Stimulated activated CD8-positive, alpha-beta memory T cell treated with anti-CD3 and anti-CD28 coated beads, Interleukin-12 subunit alpha, Interleukin-12 subunit beta, amount 100 ng/mL, for 24 hours (primary cell): ENCODE data around the gene FILIP1L.
"Not testable (repeated sequence)": the region's sequence is repeated elsewhere in the genome, so short reads cannot be mapped to it uniquely, and the experiment has no call there.

Experiments used
- DNase-seq: peaks from one replicate; pipeline ENCODE4 v3.0.0-alpha.2; 2020; ENCODE audit errors: extremely low read depth

The FILIP1L gene

DNA sequence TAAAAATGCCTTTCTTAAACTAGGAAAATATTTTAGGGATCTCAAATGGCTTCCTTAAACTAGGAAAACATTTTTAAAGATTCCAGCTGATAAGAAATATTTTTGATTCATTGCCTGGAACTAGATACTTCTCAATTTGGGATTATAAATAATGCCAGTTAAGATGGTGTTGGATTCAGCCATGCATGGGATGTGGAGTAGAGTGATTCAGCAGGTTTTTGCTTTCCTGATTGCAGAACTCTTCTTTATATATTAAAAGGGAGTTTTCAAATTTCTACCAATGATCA, 15.6 kb downstream of the FILIP1L start:
- DNase-seq: no peak

DNA sequence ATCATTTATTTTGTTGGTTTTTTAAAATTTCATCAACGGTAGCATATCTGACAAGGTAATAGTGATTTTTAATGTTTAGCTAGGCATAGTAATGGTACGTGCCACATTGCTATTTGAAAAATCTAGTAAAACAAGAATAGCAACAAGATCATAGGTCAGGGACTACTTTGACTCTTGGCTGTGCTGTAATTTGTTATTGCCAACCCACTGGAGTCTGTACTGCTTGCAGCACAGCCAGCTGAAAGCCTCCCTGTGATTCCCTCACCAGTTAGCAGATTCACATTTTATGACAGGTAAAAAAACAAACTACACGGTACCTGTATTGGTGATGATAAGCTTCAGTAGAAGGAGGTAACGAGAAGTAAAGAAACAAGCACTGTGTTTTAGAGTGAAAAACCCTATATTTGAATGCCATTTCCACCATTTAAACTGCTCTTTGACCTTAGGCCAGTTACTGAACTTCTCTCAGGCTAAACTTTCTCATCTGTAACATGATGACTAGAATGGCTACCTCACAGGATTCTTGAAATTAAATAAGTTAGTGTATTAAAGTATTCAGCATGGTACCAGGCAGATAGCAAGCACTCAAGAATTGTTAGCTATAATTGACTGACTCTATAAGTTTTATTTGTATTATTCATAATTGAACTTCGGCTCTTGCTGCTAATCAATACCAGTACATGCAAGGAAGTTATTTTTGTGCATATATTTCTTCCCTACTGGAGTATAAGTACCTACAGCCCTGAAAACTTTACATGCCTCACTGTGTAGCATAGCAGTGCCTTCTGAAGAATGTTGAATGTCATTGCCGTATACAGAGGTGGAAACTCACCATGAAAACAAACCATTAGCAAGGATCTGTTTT, 16.1 kb downstream of the FILIP1L start:
- no peak for DNase-seq

DNA sequence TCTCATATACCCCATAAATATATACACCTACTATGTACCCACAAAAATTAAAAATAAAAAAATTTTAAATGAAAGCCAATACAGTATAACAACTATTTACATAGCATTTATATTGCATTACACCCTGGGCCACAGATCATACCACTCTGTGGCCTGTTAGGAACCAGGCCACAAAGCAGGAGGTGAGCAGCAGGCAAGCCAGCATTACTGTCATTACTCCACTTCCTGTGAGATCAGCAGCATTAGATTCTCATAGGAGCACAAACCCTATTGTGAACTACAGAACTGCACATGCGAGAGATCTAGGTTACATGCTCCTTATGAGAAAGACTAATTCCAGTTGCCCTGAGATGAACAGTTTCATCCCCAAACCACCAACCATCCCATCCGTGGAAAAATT, 17.4 kb downstream of the FILIP1L start:
- no peak for DNase-seq

DNA sequence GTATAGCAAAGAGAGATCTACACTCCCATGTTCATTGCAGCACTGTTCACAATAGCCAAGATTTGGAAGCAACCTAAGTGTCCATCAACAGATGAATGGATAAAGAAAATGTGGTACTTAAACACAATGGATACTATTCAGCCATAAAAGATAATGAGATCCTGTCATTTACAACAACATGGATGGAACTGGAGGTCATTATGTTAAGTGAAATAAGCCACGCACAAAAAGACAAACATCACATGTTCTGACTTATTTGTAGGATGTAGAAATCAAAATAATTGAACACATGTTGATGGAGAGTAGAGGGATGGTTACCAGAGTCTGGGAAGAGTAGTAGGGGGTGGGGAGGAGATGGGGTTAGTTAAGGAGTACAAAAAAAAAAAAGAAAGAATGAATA, 18.0 kb downstream of the FILIP1L start:
- DNase-seq: not testable (repeated sequence)

DNA sequence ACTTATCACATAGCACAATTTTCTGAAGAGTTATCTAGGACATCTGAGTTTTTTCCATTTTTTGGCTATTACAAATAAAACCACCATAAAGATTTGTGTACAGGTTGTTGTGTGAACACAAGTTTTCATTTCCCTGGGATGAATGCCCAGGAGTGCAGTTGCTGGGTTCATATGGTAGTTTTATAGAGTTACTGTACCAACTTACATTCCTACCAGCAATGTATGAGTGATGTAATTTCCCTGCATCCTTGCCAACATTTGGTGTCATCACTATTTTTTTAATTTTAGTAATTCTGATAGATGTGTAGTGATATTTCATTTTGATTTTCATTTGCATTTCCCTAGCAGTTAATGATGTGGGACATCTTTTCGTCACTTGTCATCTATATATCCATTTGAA, 20.5 kb downstream of the FILIP1L start:
- DNase-seq: no peak

DNA sequence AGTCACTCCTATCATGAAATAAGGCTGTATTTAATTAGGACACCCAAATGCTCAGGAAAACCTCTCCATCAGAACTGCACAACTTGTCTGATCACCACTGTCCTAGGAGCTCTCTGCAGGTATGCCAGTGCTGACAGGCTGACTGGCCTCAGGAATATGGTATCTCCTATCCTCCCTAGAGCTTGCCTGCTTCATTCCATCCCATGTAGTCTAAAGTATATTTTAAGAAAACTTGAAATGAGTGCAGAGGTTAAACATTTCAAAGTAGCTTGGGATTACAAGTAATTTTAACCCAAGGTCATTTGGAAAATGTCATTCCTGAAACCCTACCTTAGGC, 23.7 kb downstream of the FILIP1L start:
- DNase-seq: no peak

DNA sequence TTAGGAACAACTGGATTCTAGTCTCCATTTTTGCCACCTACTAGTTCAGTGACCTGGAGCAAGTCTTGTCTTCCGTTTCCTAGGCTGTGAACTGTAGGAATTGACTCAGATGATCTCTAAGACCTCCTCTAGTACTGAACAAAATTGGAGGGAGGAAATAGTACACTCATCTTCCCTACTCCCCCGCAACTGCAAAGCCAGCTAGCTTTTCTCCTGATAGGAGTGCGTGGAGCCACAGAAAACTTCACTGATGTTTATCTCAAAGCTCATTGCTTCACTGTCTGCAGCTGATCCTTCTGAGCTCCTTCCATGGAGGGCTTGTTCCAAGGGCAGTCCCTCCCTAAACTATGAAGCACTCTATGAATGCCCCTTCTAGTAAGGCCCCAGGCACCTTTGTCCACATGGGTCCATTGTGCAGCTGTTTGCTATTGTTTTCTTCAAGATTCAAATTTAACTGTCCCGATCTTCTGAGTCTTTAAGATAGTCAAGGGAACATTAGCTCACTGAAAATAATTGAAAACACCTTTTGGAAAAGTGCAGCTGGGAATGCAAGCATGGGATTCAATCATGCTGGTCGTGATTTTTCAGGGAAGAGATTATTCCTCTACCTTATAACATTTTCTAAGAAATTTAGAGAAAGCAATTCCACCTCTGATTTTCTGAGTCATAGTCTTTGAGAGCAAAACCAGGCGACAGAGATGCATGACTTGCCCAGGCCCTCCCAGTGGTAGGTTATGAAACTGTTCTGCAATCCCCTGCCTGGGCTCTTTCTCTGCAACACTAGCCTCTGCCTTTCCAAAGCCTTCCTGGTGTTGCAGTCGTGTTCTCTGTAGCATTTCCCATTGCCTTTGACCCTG, 24.3 kb downstream of the FILIP1L start:
- no peak for DNase-seq

DNA sequence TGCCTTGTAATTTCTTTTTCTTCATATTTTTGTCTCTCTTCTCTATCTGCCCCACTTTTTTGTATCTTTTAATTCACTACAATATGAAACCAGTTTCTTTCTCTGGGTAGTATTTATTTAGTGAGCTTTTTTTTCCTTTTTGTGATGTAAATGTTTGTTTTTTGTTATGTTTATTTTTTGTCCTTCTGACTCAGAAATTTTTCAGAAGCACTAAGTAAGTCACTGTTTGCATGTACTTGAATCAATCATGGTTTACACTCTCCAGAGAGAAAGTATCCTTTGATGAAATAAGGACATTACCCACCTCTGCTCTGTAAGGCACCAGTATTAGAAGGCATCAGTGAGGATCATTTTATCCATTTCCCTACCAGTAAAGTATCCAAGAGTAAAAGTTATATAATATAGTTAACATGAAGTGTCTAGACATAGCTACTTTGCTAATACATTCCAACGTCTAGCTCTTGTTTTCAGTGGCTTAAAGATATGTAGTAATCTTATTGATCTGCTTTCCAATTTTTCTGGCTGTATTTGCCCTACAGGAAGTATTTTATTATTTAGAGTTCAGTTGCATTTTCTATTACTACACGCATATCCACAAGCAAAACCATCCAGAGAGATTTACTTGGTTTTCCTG, 25.4 kb downstream of the FILIP1L start:
- no peak for DNase-seq

DNA sequence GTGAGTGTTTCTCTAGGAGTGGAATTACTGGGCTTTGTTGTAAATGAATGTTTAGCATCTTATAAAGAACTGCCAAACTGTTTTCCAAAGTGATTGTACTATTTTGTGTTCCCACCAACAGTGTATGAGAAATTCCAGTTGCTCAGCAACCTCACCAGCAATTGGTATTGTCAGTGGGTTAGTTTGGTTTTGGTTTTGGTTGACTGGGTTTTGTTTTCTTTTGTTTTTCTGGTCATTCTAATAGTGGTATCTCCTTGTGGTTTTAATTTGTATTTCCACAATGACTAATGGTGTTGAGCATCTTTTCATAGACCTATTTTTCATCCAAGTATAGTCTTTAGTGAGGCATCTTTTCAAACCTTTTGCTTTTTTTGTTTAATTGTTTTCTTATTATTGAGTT, 27.1 kb downstream of the FILIP1L start:
- DNase-seq: no peak

DNA sequence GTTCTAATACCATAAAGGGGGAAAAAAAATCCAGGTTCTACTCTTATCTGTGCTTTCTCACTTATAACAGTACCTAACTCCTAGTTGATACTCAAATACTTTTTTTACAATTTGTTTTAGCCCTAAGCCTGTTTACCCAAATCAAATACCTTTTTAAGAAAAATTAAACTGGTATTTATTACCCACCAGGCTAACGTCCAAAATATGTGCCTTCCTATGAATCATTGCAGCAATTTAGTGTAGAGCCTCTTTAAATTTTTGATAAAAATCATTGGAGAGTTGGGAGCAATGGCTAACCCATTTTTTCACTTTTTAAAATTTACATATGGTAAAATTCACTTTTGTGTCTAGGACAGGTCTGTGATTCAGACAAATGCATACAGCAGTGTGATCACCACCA, 27.9 kb downstream of the FILIP1L start:
- DNase-seq: no peak

DNA sequence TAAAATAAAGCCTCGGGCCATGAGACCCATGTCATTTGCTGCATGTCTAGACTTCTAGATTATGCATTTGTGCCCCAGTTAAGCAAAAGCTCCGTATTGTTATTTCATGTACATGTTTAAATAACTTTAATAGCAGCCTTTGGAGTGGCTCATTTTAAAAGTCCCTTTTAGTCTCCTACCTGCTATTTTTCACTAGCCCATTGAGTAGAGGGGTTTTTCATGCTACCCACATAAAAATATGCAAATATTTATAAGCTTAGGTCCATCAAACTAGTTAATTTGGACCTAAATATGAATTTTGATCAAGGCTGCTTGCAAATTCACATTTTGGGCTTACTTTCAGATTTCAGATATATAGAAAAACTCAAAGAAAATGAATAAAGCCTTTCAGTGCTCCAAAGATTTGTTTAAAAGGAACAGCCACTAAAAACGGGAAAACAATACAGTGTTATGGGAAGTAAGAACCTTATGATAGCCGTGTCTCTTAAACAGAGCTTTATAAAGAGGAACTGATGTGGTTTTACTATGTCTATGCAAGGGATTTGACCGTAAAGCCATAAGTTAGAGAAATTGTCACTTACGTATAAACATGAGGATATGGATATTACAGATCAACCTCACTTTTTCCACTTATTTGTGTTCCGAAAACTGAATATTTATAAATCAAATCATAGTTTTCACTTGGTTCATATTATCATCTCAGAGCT, 30.0 kb downstream of the FILIP1L start:
- no peak for DNase-seq

DNA sequence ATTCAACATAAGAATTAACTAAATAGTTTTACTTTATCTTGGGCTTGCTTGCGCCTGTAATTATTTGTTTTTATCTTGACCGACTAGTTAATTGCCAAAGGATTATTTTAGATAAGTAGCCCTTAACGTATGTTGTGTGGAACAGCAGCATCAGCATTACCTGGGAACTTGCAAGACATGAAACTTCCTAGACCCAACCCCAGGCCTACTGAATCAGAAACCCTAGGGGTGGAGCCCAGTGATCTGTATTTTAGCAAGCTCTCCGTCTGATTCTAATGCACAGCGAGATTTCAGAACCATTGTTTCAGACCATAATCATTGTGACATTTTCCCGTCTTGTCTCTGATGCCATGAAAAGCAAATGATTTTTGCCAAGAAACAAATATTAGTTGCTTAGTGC, 31.1 kb downstream of the FILIP1L start:
- no peak for DNase-seq

DNA sequence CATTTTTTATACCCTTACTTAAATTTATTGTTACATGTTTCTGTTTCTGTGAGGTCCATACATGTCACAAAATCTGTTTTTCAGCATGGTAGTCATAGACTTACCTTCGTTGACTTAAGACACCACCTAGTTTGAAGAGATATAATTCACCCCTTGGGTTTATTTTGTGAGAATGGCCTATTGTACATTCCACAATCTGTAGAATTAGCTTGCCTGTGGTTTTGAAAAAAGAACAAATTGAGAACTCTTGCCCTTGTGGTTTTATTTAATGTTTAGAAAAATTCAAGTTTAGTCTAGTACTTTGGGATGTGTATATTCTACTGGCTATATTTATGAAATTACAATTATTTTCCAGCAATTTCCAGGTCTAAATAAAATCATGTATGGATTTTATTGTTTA, 31.6 kb downstream of the FILIP1L start:
- DNase-seq: no peak

DNA sequence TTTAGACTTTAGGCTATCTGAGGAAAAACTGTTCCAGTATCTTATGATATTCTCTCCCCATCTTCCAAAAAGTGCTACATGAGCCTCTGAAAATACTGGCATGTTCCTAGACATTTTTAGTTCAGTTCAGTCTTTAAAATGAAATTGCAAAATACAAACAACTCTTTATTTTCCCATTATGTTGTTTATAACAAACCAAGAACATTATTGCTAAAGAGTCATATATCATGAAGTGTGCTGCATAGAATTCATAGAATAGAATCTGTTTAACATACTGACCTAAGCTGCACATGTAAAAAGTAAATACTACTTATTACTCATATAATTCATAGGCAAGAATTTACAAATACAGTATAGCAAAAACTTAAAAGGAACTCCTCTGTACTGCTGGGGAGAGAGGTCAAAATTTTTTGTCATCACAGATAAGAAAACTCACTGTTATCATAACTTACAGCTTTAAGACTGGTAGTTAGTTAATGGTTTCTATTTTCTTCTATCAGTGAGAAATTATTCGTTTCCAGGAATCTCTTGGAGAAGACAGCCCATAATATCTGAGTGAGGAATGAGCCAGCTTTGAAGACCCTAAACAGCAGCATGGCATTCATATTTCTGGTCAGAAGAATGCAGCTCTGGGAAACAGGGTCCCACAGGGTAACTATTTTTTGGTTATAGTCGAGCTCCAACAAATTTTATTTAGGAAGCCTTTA, 32.2 kb downstream of the FILIP1L start:
- no peak for DNase-seq

DNA sequence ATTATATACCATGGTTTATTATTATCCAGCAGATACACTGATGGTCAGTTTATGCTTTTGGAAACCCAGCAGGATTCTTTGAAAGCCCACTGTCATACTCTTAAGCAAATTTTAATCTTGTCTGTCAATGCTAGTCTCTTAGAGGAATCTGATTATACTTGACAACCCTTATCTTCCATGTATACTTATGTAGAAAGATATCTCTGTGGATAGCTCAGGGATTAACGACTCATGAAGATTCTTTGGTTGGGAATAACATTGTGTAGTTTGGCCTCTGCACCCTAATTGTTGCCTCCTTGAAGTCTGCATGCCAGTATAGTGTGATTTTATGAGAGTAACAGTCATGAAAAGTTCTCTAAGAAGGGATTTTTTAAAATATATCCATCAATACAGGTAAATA, 33.0 kb downstream of the FILIP1L start:
- DNase-seq: no peak

DNA sequence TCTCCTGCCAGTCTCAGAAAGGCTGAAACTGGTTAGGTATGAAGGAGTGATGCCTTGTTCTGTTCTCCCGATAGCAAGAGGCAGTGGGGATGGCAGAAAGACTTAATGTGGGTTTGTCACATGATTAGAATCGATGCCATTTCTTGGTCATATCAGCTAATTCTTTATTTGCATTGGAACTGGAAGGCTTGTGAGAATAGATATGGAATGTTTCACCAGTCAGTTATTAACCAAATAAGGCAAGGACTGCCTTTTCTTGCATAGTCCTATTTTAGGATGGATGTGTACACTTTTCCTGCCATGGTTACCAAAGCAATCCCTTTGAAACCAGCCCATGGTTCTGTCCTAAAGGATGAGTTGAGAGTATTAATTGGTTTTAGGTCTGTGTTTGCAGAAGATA, 33.7 kb downstream of the FILIP1L start:
- DNase-seq: no peak

DNA sequence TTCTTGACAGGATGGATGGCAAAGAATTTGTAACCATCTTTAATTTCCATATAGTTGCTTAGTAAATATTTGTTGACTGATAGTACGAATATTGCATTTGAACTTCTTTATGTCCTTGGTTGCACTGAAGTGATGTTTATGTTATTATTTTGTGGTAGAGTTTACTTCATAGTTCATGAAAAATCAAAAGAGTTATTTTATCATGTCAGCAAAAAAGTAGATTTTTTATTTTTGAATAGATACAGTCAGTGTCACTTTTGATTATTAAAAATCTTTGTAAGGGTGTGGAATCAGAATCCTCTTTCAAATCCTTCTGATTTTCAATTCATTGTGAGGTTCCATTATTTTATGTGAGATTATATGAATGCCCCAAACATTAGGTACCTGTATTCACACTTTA, 35.0 kb downstream of the FILIP1L start:
- no peak for DNase-seq

DNA sequence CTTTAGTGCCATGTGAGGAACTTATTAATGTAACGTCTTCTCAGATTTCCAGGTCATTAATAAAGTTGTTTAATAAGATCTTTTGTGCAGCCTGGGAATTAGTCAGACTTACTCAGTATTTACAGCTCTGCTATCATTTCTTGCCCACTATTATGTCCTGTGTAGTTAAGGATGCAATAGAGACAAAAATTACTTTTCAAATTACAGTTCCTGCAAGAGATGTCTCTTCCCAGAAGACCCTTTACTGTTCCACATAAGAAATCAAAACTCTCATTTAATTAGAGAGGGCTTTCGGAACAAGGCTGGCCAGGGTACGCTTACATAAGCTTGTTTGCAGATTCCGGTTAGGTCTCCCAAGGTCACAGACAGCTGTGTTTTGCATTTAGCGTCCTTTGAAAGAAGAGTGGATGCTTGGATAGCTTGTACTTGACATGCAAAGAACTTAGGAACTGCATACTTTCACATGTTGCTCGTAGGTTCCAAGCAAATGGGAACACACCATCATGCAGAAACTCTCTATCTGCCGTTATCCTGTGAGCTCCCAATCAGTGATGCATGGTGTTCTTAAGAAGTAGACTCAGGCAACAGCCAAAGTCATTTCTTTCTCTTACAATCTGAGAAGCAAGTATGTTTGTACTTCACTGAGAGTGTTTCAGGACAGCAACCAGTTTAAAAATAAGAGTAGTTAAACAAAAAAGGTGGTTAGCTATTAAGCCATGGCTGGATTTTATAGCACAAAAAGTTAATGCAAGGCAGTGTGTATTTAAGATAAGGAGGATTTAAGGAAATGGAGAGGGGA, 37.4 kb downstream of the FILIP1L start:
- DNase-seq: no peak

DNA sequence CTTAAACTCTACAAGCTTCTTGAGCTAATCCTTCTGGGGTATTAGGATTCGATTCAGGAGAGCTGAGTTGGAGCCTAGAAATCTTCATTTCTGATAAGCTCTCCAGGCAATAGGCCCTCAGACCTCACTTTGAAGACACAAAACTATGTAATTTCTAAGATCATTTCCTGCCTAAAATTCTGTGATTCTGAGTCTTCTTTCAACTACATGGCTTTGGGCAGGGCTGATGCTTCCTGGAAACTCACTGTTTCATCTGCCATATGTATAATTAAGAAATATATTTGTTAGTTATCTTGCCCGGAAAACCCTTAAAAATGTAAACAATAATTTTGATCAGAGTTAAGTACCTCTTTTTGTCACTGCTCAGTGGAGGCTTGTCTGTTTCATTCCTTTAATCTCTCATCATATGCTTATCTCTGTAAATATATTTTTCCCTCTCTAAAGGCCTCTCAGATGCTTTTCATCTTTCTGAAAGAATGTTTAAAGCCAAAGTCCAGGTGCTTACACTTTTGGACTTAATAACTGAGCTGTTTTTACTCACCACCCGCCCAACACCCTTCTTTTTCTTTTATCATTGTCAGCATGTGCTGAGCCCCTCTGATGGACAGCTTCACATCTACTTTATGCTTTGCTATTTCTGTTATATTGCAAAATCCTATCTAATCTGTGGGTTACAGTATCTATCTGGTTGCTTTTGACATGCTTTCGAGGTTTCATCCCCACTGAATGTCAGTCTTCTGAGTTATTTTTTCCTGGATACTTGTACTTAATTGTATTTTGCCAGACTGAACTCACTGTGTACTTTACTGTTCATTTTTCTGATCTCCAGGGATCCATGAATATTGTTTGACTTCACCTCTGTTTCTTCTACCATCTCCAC, 38.2 kb downstream of the FILIP1L start:
- DNase-seq: no peak

DNA sequence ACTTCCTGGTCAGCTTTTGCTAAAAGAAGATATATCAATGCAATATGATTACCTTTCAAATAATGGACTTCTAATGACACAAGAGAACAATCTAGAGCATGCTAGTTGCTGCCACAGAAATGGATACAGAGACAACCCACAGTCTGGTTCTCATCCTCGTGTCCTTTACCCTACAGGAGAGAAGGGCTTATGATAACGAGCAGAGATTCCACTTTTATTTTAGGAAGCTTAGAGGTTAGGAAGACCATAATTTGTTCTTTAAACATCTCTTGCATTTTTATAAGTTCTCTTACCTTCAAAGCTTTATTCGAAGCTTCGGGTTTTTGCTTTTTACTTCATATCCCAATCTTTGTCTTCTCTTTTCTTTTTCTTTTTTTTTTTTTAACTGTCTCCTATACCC, 39.1 kb downstream of the FILIP1L start:
- DNase-seq: no peak
